Fibroblast of lung (primary cell): Measurements from ENCODE around the gene PMFBP1. TPM values are rescaled to one million over a fixed set of nuclear protein-coding genes. Genes with fewer than 3 reads are reported as not detected.

Experiments used
- DNase-seq, 2 donors: peaks; one replicate each; pipeline versions ENCODE4 v3.0.0 to v3.0.0-alpha.2; 2010; ENCODE audit warnings: low read depth in 2 of 2
- H2AFZ ChIP-seq: 2 replicates; pipeline ENCODE4 v1.5.1; 2012; ENCODE audit warnings: low read length, control low read depth, inconsistent platforms
- H3K27ac ChIP-seq: 2 replicates; pipeline ENCODE4 v1.5.1; 2011; ENCODE audit warnings: low read length, control low read depth; ENCODE audit not compliant: insufficient read depth
- H3K27me3 ChIP-seq: 2 replicates; pipeline ENCODE4 v1.5.1; 2011; ENCODE audit warnings: mild to moderate bottlenecking, low read length; ENCODE audit not compliant: control insufficient read depth, insufficient read depth
- H3K36me3 ChIP-seq: 2 replicates; pipeline ENCODE4 v1.5.1; 2011; ENCODE audit warnings: low read length; ENCODE audit not compliant: control insufficient read depth, insufficient read depth
- H3K4me1 ChIP-seq: 2 replicates; pipeline ENCODE4 v1.5.1; 2011; ENCODE audit warnings: low read length; ENCODE audit not compliant: control insufficient read depth, insufficient read depth; ENCODE audit errors: extremely low read depth
- H3K4me2 ChIP-seq: 2 replicates; pipeline ENCODE4 v1.5.1; 2011; ENCODE audit warnings: low read length, control low read depth; ENCODE audit not compliant: insufficient read depth; ENCODE audit errors: extremely low read depth
- H3K4me3 ChIP-seq, 4 experiments: fragments of 200-600 bp in 1 of 4; sonication (generic) in 1 of 4; replicated peaks in 1 of 4; 2 replicates each; pipeline ENCODE4 v1.5.1; 2011 to 2016; ENCODE audit warnings: low read length in 4 of 4, low read depth in 3 of 4, mild to moderate bottlenecking in 3 of 4, control low read depth in 2 of 4, inconsistent platforms in 1 of 4, mixed read lengths in 1 of 4; ENCODE audit not compliant: insufficient read depth in 1 of 4; ENCODE audit errors: control extremely low read depth in 1 of 4
- H3K79me2 ChIP-seq: 2 replicates; pipeline ENCODE4 v1.5.1; 2012; ENCODE audit warnings: mild to moderate bottlenecking, low read length, inconsistent platforms; ENCODE audit not compliant: control insufficient read depth, insufficient read depth
- H3K9ac ChIP-seq: 2 replicates; pipeline ENCODE4 v1.5.1; 2011; ENCODE audit warnings: mild to moderate bottlenecking, low read length, control low read depth; ENCODE audit not compliant: insufficient read depth
- H3K9me3 ChIP-seq: 2 replicates; pipeline ENCODE4 v1.5.1; 2012; ENCODE audit warnings: low read depth, low read length; ENCODE audit not compliant: control insufficient read depth, insufficient read depth
- H4K20me1 ChIP-seq: 2 replicates; pipeline ENCODE4 v1.5.1; 2011; ENCODE audit warnings: low read length; ENCODE audit not compliant: control insufficient read depth, insufficient read depth; ENCODE audit errors: extremely low read depth
- EZH2 ChIP-seq: IDR thresholded peaks from 2 replicates; pipeline ENCODE4 v1.5.1; 2012; ENCODE audit warnings: low read length, control low read depth, mild to moderate bottlenecking; ENCODE audit errors: missing control alignments
- polyA plus RNA-seq, 2 donors: library from polyadenylated mRNA; depleted of rRNA in 1 of 2; stranded (reverse) in 1 of 2; unstranded in 1 of 2; fragments of >200 nt; gene quantifications; 2 replicates each; pipeline ENCODE4 v1.2.1, GENCODE V29; 2011 to 2012; ENCODE audit warnings: missing spikeins in 1 of 2
- total RNA-seq: library from RNA; depleted of rRNA; stranded (reverse); fragments of >200 nt; gene quantifications from 2 replicates; pipeline ENCODE4 v1.2.1, GENCODE V29; 2014
- TF ChIP-seq, protein P1 (sequence below), 2 donors: IDR thresholded peaks in 1 of 2; conservative IDR thresholded peaks in 1 of 2; 1 replicate in 1 of 2; 2 replicates in 1 of 2; pipeline ENCODE4 v1.5.1; 2011 to 2012; ENCODE audit warnings: low read length in 2 of 2, control low read depth in 1 of 2, inconsistent platforms in 1 of 2, low read depth in 1 of 2, mild to moderate bottlenecking in 1 of 2

PMFBP1 gene
- total and polyA plus RNA-seq, 2 donors (not counting 1 experiment from before 2014, with no cell fraction given): 0.12 to 0.17 TPM

DNA sequence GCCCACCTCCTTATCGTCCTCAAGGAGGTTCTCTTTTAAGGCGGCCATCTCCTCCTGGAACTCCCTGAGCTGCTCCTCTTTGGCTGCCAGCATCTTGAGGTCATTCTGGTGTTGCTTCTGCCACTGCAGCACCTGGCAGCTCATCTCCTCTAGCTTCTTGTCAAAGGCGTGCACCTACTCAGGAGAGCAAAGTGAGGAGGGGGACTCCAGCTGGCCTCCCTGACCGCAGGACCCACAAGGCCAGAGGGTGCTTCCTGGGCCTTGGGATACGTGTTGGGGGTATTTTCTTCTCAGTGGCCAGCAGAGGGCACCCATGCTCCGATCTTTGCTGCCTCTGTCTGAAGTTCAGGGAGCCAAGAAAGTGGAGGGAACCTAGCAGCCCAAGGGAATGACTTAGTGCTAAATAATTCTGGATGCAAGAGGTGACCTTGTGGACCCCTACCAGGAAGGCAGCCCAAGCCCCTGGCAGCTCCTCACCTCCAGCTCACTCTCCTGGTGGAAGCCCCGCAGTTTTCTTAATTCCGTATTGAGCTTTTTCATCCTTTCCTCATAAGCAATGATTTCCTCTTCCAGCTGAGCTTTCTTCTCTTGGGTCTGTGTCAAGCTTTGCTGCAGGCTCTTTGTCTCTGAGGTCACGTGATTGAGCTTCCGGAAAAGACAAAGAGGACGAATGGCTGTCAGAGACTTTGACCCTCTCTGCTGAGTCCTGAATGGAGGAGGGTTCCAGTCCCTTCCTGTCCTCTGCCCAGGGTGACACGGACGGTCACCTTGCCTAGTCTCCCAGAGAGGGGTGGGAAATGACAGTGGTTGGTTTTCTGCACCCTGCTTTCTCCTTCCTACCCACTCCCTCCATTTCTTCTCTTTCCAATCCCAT, 47.0 kb downstream of the PMFBP1 start:
- Histone ChIP-seq H3K27me3 (no peaks in the 10 kb centered on the region), H2AFZ (peak overlapping the region; percentile 57)
- DNase-seq: peak; percentile 63 to 80

DNA sequence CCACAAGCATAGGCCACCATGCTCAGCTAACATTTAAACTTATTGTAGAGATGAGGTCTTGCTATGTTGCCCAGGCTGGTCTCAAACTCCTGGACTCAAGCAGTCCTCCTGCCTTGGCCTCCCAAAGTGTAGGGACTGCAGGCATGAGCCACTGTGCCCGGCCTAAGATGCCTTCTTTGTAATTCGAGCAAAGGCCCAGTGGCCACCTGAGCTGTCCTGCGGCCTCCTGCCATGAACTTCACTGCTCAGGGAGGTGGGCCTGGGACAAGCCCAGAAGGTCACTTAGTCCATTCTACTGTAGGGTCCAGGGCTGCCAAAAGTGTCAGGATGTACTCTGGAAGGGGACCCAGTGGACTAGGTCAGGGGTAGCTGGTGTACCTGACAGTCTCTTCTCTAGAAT, 47.8 kb downstream of the PMFBP1 start:
- TF ChIP-seq, protein P1, sequence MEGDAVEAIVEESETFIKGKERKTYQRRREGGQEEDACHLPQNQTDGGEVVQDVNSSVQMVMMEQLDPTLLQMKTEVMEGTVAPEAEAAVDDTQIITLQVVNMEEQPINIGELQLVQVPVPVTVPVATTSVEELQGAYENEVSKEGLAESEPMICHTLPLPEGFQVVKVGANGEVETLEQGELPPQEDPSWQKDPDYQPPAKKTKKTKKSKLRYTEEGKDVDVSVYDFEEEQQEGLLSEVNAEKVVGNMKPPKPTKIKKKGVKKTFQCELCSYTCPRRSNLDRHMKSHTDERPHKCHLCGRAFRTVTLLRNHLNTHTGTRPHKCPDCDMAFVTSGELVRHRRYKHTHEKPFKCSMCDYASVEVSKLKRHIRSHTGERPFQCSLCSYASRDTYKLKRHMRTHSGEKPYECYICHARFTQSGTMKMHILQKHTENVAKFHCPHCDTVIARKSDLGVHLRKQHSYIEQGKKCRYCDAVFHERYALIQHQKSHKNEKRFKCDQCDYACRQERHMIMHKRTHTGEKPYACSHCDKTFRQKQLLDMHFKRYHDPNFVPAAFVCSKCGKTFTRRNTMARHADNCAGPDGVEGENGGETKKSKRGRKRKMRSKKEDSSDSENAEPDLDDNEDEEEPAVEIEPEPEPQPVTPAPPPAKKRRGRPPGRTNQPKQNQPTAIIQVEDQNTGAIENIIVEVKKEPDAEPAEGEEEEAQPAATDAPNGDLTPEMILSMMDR (conservative IDR thresholded peaks at IDR 0.05 in 1 of 2, IDR thresholded peaks at IDR 0.05 in 1 of 2; ENCODE audit: low read depth in 1 of 2, low read length in 2 of 2): no peak
- TF ChIP-seq EZH2: no peak
- no peak overlapping the region for H3K4me3 ChIP-seq
- no peaks in the 10 kb centered on the region for H3K9me3 ChIP-seq

More for the DNA sequence above, 47.0 kb downstream of the PMFBP1 start:
- H3K36me3 ChIP-seq: no peaks in the 10 kb centered on the region
- no peak overlapping the region for H3K9ac ChIP-seq
- H3K4me1 ChIP-seq: peaks cover 3% of the 10 kb centered on the region
- no peak for TF ChIP-seq EZH2
- TF ChIP-seq, protein P1 (conservative IDR thresholded peaks at IDR 0.05 in 1 of 2, IDR thresholded peaks at IDR 0.05 in 1 of 2; ENCODE audit: low read depth in 1 of 2, low read length in 2 of 2): peak; percentile 73 to 80
- no peaks in the 10 kb centered on the region for H3K79me2 ChIP-seq
- H3K9me3 ChIP-seq: no peaks in the 10 kb centered on the region
- H3K4me3 ChIP-seq: no peak overlapping the region
- H3K27ac ChIP-seq: no peak overlapping the region
- peak overlapping the region; percentile 59 for H3K4me2 ChIP-seq
- no peaks in the 10 kb centered on the region for H4K20me1 ChIP-seq

DNA sequence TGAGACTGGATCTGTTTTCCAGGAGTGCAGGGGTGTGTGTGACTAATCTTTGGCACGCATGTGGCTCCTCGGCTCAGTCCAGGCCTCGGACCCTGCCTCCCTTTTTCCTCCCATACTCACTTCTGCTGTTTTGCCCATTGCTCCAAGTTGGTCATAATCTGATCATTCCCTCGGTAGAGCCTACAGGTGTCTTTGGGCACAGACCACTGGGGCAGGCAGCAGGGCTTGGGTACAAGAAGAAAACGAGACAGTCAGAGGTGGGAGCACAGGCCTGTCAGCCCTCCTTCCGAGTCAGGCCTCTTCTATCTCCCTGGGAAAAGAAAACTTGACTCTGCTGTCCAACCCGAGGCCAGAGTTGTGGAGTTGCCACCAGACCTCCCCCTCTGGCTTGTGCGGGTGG, 48.5 kb downstream of the PMFBP1 start:
- Histone ChIP-seq H3K27ac (no peak overlapping the region), H2AFZ (no peak overlapping the region), H3K36me3 (no peaks in the 10 kb centered on the region), H3K9ac (no peak overlapping the region), H4K20me1 (no peaks in the 10 kb centered on the region), H3K4me1 (peaks cover 3% of the 10 kb centered on the region), H3K27me3 (no peaks in the 10 kb centered on the region), H3K4me2 (no peak overlapping the region), H3K4me3 (no peak overlapping the region), H3K9me3 (no peaks in the 10 kb centered on the region), H3K79me2 (no peaks in the 10 kb centered on the region)
- TF ChIP-seq, protein P1 (conservative IDR thresholded peaks at IDR 0.05 in 1 of 2, IDR thresholded peaks at IDR 0.05 in 1 of 2; ENCODE audit: low read depth in 1 of 2, low read length in 2 of 2): no peak
- TF ChIP-seq EZH2: no peak
- no peak for DNase-seq

More for the DNA sequence above, 47.8 kb downstream of the PMFBP1 start:
- no peaks in the 10 kb centered on the region for H4K20me1 ChIP-seq
- no peak overlapping the region for H3K27ac ChIP-seq
- H3K79me2 ChIP-seq: no peaks in the 10 kb centered on the region
- no peaks in the 10 kb centered on the region for H3K36me3 ChIP-seq
- DNase-seq: no peak
- peaks cover 3% of the 10 kb centered on the region for H3K4me1 ChIP-seq
- H3K4me2 ChIP-seq: no peak overlapping the region
- no peaks in the 10 kb centered on the region for H3K27me3 ChIP-seq
- no peak overlapping the region for H2AFZ ChIP-seq
- no peak overlapping the region for H3K9ac ChIP-seq
